GM12891 (cell line): Measurements from ENCODE around the gene ENTHD1.

ENCODE experiments used
- DNase-seq: peaks from one replicate; pipeline ENCODE4 v3.0.0; 2011; ENCODE audit warnings: low spot score; ENCODE audit not compliant: insufficient read length
- FAIRE-seq: peaks from 2 replicates; lab custom pipeline; 2011; peaks lifted over from hg19 to GRCh38; lab: Jason Lieb, UNC
- PAX5 ChIP-seq: IDR thresholded peaks from 2 replicates; pipeline ENCODE4 v1.6.1; 2011; ENCODE audit warnings: low read length, moderate library complexity, mild to moderate bottlenecking; ENCODE audit not compliant: insufficient read depth, severe bottlenecking
- POLR2A ChIP-seq: IDR thresholded peaks from 2 replicates; pipeline ENCODE4 v1.6.1; 2011; ENCODE audit warnings: low read depth, low read length, control low read depth
- POLR2AphosphoS5 ChIP-seq: IDR thresholded peaks from 2 replicates; pipeline ENCODE4 v1.6.1; 2011; ENCODE audit warnings: low read depth, low read length, control low read depth
- POU2F2 ChIP-seq: IDR thresholded peaks from 2 replicates; pipeline ENCODE4 v1.6.1; 2011; ENCODE audit warnings: low read depth, mild to moderate bottlenecking, control low read depth, low read length, moderate library complexity
- SPI1 ChIP-seq: IDR thresholded peaks from 2 replicates; pipeline ENCODE4 v1.6.1; 2011; ENCODE audit warnings: low read depth, low read length, control low read depth
- TAF1 ChIP-seq: IDR thresholded peaks from 2 replicates; pipeline ENCODE4 v1.6.1; 2011; ENCODE audit warnings: low read depth, low read length, control low read depth

Gene ENTHD1

GRCh38 chr22:39729141-39729934, 164.2 kb downstream of the ENTHD1 start:
- FAIRE-seq, result no peak
- no peak for TF ChIP-seq POLR2A
- TF ChIP-seq SPI1, result no peak
- no peak for TF ChIP-seq POU2F2
- no peak for TF ChIP-seq TAF1
- no peak for TF ChIP-seq PAX5
- TF ChIP-seq POLR2AphosphoS5, result no peak
- no peak for DNase-seq

- no peak for TF ChIP-seq PAX5
- DNase-seq (no peak), FAIRE-seq (no peak)
Measured at GRCh38 chr22:39728236-39728860, 165.2 kb downstream of the ENTHD1 start.

GRCh38 chr22:39727541-39727940, 166.0 kb downstream of the ENTHD1 start:
- FAIRE-seq (no peak), DNase-seq (no peak)
- no peak for TF ChIP-seq POLR2AphosphoS5
- no peak for TF ChIP-seq TAF1
- no peak for TF ChIP-seq POLR2A
- no peak for TF ChIP-seq PAX5
- TF ChIP-seq SPI1, result no peak
- no peak for TF ChIP-seq POU2F2

GRCh38 chr22:39725351-39726035, 168.1 kb downstream of the ENTHD1 start:
- DNase-seq (no peak), FAIRE-seq (no peak)
- no peak for TF ChIP-seq PAX5

GRCh38 chr22:39724857-39725256, 168.7 kb downstream of the ENTHD1 start:
- FAIRE-seq (no peak), DNase-seq (no peak)
- TF ChIP-seq POLR2AphosphoS5 (no peak), TAF1 (no peak), SPI1 (no peak)

- TF ChIP-seq SPI1 (no peak), TAF1 (no peak), POLR2A (no peak), PAX5 (no peak), POU2F2 (no peak), POLR2AphosphoS5 (no peak)
- FAIRE-seq (no peak), DNase-seq (peak; percentile 6)
Measured at GRCh38 chr22:39724390-39724789, 169.2 kb downstream of the ENTHD1 start.

- no peak for FAIRE-seq
- TF ChIP-seq POLR2A (no peak), SPI1 (no peak), TAF1 (no peak), POLR2AphosphoS5 (no peak), POU2F2 (no peak), PAX5 (no peak)
- DNase-seq, result peak; percentile 5
Measured at GRCh38 chr22:39723899-39724351, 169.6 kb downstream of the ENTHD1 start.

- no peak for TF ChIP-seq POLR2A
- no peak for TF ChIP-seq TAF1
- TF ChIP-seq POU2F2, result no peak
- no peak for TF ChIP-seq SPI1
- no peak for TF ChIP-seq PAX5
- no peak for TF ChIP-seq POLR2AphosphoS5
- FAIRE-seq (no peak), DNase-seq (no peak)
Measured at GRCh38 chr22:39723463-39723862, 170.1 kb downstream of the ENTHD1 start.

GRCh38 chr22:39722501-39722900, 171.1 kb downstream of the ENTHD1 start:
- TF ChIP-seq POLR2A (no peak), TAF1 (no peak), PAX5 (no peak), POU2F2 (no peak), SPI1 (no peak), POLR2AphosphoS5 (no peak)
- DNase-seq, result no peak
- FAIRE-seq, result no peak

GRCh38 chr22:39722032-39722325, 171.6 kb downstream of the ENTHD1 start:
- FAIRE-seq, result no peak
- TF ChIP-seq POLR2AphosphoS5 (no peak), TAF1 (no peak), PAX5 (no peak), POLR2A (no peak), POU2F2 (no peak), SPI1 (no peak)

More at GRCh38 chr22:39722032-39722325, 171.6 kb downstream of the ENTHD1 start:
- no peak for DNase-seq
